Esophagus squamous epithelium (tissue), 4 donors: ENCODE data around the gene PCSK6.

ENCODE experiments used
- POLR2A ChIP-seq, 4 donors: fragments of 450-650 bp; IDR thresholded peaks; one replicate each; pipeline ENCODE4 v1.6.1; 2017; ENCODE audit warnings: antibody characterized with exemption in 4 of 4, mild to moderate bottlenecking in 4 of 4, moderate library complexity in 3 of 4
- TF ChIP-seq, protein P1 (sequence below), 6 experiments: fragments of 450-650 bp in 4 of 6; fragments of 200-600 bp in 2 of 6; sonication (generic) in 2 of 6; IDR thresholded peaks; one replicate each; pipeline ENCODE4 v1.5.1; 2016 to 2019; ENCODE audit warnings: antibody characterized with exemption in 6 of 6, mild to moderate bottlenecking in 4 of 6, moderate library complexity in 4 of 6

- TF ChIP-seq, protein P1, sequence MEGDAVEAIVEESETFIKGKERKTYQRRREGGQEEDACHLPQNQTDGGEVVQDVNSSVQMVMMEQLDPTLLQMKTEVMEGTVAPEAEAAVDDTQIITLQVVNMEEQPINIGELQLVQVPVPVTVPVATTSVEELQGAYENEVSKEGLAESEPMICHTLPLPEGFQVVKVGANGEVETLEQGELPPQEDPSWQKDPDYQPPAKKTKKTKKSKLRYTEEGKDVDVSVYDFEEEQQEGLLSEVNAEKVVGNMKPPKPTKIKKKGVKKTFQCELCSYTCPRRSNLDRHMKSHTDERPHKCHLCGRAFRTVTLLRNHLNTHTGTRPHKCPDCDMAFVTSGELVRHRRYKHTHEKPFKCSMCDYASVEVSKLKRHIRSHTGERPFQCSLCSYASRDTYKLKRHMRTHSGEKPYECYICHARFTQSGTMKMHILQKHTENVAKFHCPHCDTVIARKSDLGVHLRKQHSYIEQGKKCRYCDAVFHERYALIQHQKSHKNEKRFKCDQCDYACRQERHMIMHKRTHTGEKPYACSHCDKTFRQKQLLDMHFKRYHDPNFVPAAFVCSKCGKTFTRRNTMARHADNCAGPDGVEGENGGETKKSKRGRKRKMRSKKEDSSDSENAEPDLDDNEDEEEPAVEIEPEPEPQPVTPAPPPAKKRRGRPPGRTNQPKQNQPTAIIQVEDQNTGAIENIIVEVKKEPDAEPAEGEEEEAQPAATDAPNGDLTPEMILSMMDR (IDR thresholded peaks at IDR 0.05): no peak
- TF ChIP-seq POLR2A (IDR thresholded peaks at IDR 0.05): no peak
Measured at GRCh38 chr15:101504866-101505609, 15.5 kb upstream of the PCSK6 start.
